Caco-2 (cell line): Measurements from ENCODE around the gene RAB9A. TPM values are rescaled to one million over a fixed set of nuclear protein-coding genes. Genes with fewer than 3 reads are reported as not detected.

Source experiments
- BruUV-seq: library from RNA; stranded (reverse); fragments of 400-500 nt; replicated peaks from 2 replicates; lab custom pipeline; 2021; lab: Mats Ljungman, UMichigan
- CTCF ChIA-PET: fragments of 300-600 bp; sonication (Branson Sonifier 250); formaldehyde crosslinking; loops from one replicate; lab custom pipeline; 2022; ENCODE audit warnings: antibody characterized with exemption; lab: Charles Lee
- POLR2A ChIA-PET: fragments of 300-600 bp; sonication (Branson Sonifier 250); formaldehyde crosslinking; loops from one replicate; lab custom pipeline; 2022; ENCODE audit warnings: antibody characterized with exemption; lab: Charles Lee
- DNase-seq, 2 experiments: peaks; one replicate each; pipeline versions ENCODE4 v3.0.0 to v3.0.0-alpha.2; 2020 to 2022
- H3K27me3 ChIP-seq: replicated peaks from 2 replicates; pipeline ENCODE4 v1.6.0; 2011; ENCODE audit warnings: low read length; ENCODE audit not compliant: control insufficient read depth, insufficient read depth
- H3K36me3 ChIP-seq: 2 replicates; pipeline ENCODE4 v1.5.1; 2011; ENCODE audit warnings: low read length; ENCODE audit not compliant: control insufficient read depth, insufficient read depth
- H3K4me1 ChIP-seq: fragments of 250-450 bp; sonication (Bioruptor Pico); 2 replicates; pipeline ENCODE4 v1.5.1; 2020; ENCODE audit warnings: mild to moderate bottlenecking
- H3K4me3 ChIP-seq: 2 replicates; pipeline ENCODE4 v1.5.1; 2011; ENCODE audit warnings: low read depth, mild to moderate bottlenecking, control low read depth, low read length
- H3K9me3 ChIP-seq: fragments of 250-450 bp; sonication (Bioruptor Pico); 2 replicates; pipeline ENCODE4 v1.5.1; 2020; ENCODE audit warnings: mild to moderate bottlenecking, moderate library complexity
- H3K27ac Mint-ChIP-seq: one replicate; pipeline ENCODE4 v1.8.0; 2022; ENCODE audit warnings: mixed read lengths; ENCODE audit not compliant: unreplicated experiment
- H3K27me3 Mint-ChIP-seq: one replicate; pipeline ENCODE4 v1.8.0; 2022; ENCODE audit warnings: mixed read lengths; ENCODE audit not compliant: insufficient read depth, unreplicated experiment
- H3K36me3 Mint-ChIP-seq: one replicate; pipeline ENCODE4 v1.8.0; 2022; ENCODE audit warnings: mild to moderate bottlenecking, mixed read lengths; ENCODE audit not compliant: insufficient read depth, unreplicated experiment
- H3K4me1 Mint-ChIP-seq: one replicate; pipeline ENCODE4 v1.8.0; 2022; ENCODE audit warnings: low read depth, mixed read lengths; ENCODE audit not compliant: unreplicated experiment
- H3K4me3 Mint-ChIP-seq: one replicate; pipeline ENCODE4 v1.8.0; 2022; ENCODE audit warnings: mild to moderate bottlenecking, moderate library complexity, mixed read lengths; ENCODE audit not compliant: unreplicated experiment
- H3K9me3 Mint-ChIP-seq: one replicate; pipeline ENCODE4 v1.8.0; 2022; ENCODE audit warnings: mixed read lengths; ENCODE audit not compliant: unreplicated experiment
- CTCF ChIP-seq, 2 experiments: fragments of 200-600 bp in 1 of 2; IDR thresholded peaks; 1 replicate in 1 of 2; 2 replicates in 1 of 2; pipeline versions ENCODE4 v1.5.1 to v1.8.0; 2011 to 2022; ENCODE audit warnings: antibody characterized with exemption in 1 of 2, control low read depth in 1 of 2, inconsistent platforms in 1 of 2, low read depth in 1 of 2, low read length in 1 of 2, mild to moderate bottlenecking in 1 of 2, moderate library complexity in 1 of 2; ENCODE audit not compliant: insufficient read depth in 1 of 2, severe bottlenecking in 1 of 2, unreplicated experiment in 1 of 2
- intact Hi-C: fragments of 100-400 bp; cut with micrococcal nuclease; formaldehyde crosslinking; loops from one replicate; pipeline ENCODE4 v1.10.0; 2022; ENCODE audit not compliant: unreplicated experiment
- total RNA-seq: library from RNA; stranded (reverse); gene quantifications from 2 replicates; pipeline ENCODE4 v1.2.3, GENCODE V29; 2022

RAB9A gene
- total RNA-seq, 1 experiment from 2014 or later: 22.9 TPM

- Histone ChIP-seq H3K9me3 (no peaks in the 10 kb centered on the region), H3K36me3 (no peaks in the 10 kb centered on the region), H3K4me3 (no peak overlapping the region), H3K27me3 (no peaks in the 10 kb centered on the region), H3K4me1 (no peaks in the 10 kb centered on the region)
- no peak for TF ChIP-seq CTCF (IDR thresholded peaks at IDR 0.05; ENCODE audit: insufficient read depth in 1 of 2, low read depth in 1 of 2, low read length in 1 of 2, severe bottlenecking in 1 of 2, unreplicated experiment in 1 of 2)
- intact Hi-C loops: no loop called here
- CTCF ChIA-PET: interaction anchor here (0.7 kb wide), 1 partner anchor 23 kb away, joined by 3 read pairs; no protein-coding TSS in a partner anchor
- Mint-ChIP-seq H3K27me3 (no peaks in the 10 kb centered on the region), H3K27ac (no peak overlapping the region), H3K36me3 (no peaks in the 10 kb centered on the region), H3K4me1 (peaks cover 6% of the 10 kb centered on the region), H3K4me3 (no peak overlapping the region), H3K9me3 (no peaks in the 10 kb centered on the region)
- no TSS peak for BruUV-seq
- DNase-seq: no peak
- POLR2A ChIA-PET: no interaction called here
Observed at GRCh38 chrX:13681595-13681994, 7.3 kb upstream of the RAB9A start.

GRCh38 chrX:13684361-13684760 lies 4.6 kb upstream of the RAB9A start:
- peaks cover 6% of the 10 kb centered on the region for H3K4me1 Mint-ChIP-seq
- CTCF ChIA-PET: no interaction called here
- Histone ChIP-seq H3K9me3 (no peaks in the 10 kb centered on the region), H3K27me3 (no peaks in the 10 kb centered on the region), H3K4me3 (no peak overlapping the region), H3K4me1 (no peaks in the 10 kb centered on the region), H3K36me3 (no peaks in the 10 kb centered on the region)
- intact Hi-C loops: no loop called here
- BruUV-seq: no TSS peak
- peaks cover 1% of the 10 kb centered on the region for H3K36me3 Mint-ChIP-seq
- POLR2A ChIA-PET: no interaction called here
- H3K4me3 Mint-ChIP-seq: no peak overlapping the region
- no peak for DNase-seq
- TF ChIP-seq CTCF (IDR thresholded peaks at IDR 0.05; ENCODE audit: insufficient read depth in 1 of 2, low read depth in 1 of 2, low read length in 1 of 2, severe bottlenecking in 1 of 2, unreplicated experiment in 1 of 2): no peak
- no peaks in the 10 kb centered on the region for H3K9me3 Mint-ChIP-seq
- H3K27ac Mint-ChIP-seq: no peak overlapping the region
- no peaks in the 10 kb centered on the region for H3K27me3 Mint-ChIP-seq

- POLR2A ChIA-PET: no interaction called here
- no peak overlapping the region for H3K27ac Mint-ChIP-seq
- Histone ChIP-seq H3K4me3 (no peak overlapping the region), H3K4me1 (no peaks in the 10 kb centered on the region), H3K27me3 (no peaks in the 10 kb centered on the region), H3K36me3 (no peaks in the 10 kb centered on the region), H3K9me3 (no peaks in the 10 kb centered on the region)
- peaks cover 8% of the 10 kb centered on the region for H3K36me3 Mint-ChIP-seq
- intact Hi-C loops: no loop called here
- H3K4me3 Mint-ChIP-seq: no peak overlapping the region
- TF ChIP-seq CTCF (IDR thresholded peaks at IDR 0.05; ENCODE audit: insufficient read depth in 1 of 2, low read depth in 1 of 2, low read length in 1 of 2, severe bottlenecking in 1 of 2, unreplicated experiment in 1 of 2): no peak
- H3K27me3 Mint-ChIP-seq: no peaks in the 10 kb centered on the region
- DNase-seq: no peak
- H3K9me3 Mint-ChIP-seq: no peaks in the 10 kb centered on the region
- no TSS peak for BruUV-seq
- CTCF ChIA-PET: no interaction called here
- H3K4me1 Mint-ChIP-seq: peaks cover 6% of the 10 kb centered on the region
Observed at GRCh38 chrX:13685126-13685763, 3.7 kb upstream of the RAB9A start.
